Neural cell (in vitro differentiated cells): ENCODE data around the gene ATP6V0A4. TPM values are rescaled to one million over a fixed set of nuclear protein-coding genes. Genes with fewer than 3 reads are reported as not detected.

Experiments
- H2AFZ ChIP-seq: fragments of 200-600, 300-800 bp; sonication (generic), shearing (Covaris generic); 2 replicates; pipeline ENCODE4 v1.6.0; 2014; ENCODE audit warnings: low read depth, mild to moderate bottlenecking, antibody characterized with exemption, low read length, moderate library complexity
- H3F3A ChIP-seq: fragments of 200-600 bp; shearing (Covaris generic); 2 replicates; pipeline ENCODE4 v1.6.1; 2016; ENCODE audit warnings: mild to moderate bottlenecking, moderate library complexity, mixed read lengths, antibody characterized with exemption, low read length; ENCODE audit not compliant: insufficient read depth, poor library complexity, severe bottlenecking
- H3K27ac ChIP-seq: fragments of 200-600, 300-800 bp; sonication (generic), shearing (Covaris generic); 2 replicates; pipeline ENCODE4 v1.5.1; 2014; ENCODE audit warnings: mild to moderate bottlenecking, low read length, moderate library complexity
- H3K27me3 ChIP-seq: fragments of 300-800, 200-600 bp; sonication (generic), shearing (Covaris generic); 2 replicates; pipeline ENCODE4 v1.6.0; 2014; ENCODE audit warnings: mild to moderate bottlenecking, low read depth, low read length, moderate library complexity; ENCODE audit not compliant: insufficient read depth
- H3K36me3 ChIP-seq: fragments of 300-800, 200-600 bp; sonication (generic), shearing (Covaris generic); 2 replicates; pipeline ENCODE4 v1.5.1; 2014; ENCODE audit warnings: mild to moderate bottlenecking, antibody characterized with exemption, low read length, moderate library complexity; ENCODE audit not compliant: insufficient read depth
- H3K4me2 ChIP-seq: fragments of 300-800, 200-600 bp; sonication (generic), shearing (Covaris generic); 2 replicates; pipeline ENCODE4 v1.6.0; 2014; ENCODE audit warnings: mild to moderate bottlenecking, low read length
- H3K4me3 ChIP-seq: fragments of 300-800, 200-600 bp; sonication (generic), shearing (Covaris generic); 2 replicates; pipeline ENCODE4 v1.5.1; 2014; ENCODE audit warnings: mild to moderate bottlenecking, low read length, moderate library complexity
- H3K79me2 ChIP-seq: fragments of 200-600 bp; shearing (Covaris generic); replicated peaks from 2 replicates; pipeline ENCODE4 v1.6.0; 2014; ENCODE audit warnings: mild to moderate bottlenecking, low read length, moderate library complexity; ENCODE audit not compliant: insufficient read depth
- H3K9ac ChIP-seq: fragments of 300-800, 200-600 bp; sonication (generic), shearing (Covaris generic); 2 replicates; pipeline ENCODE4 v1.6.1; 2016; ENCODE audit warnings: mild to moderate bottlenecking, low read length, mixed read lengths
- H3K9me2 ChIP-seq: fragments of 200-600 bp; shearing (Covaris generic); 2 replicates; pipeline ENCODE4 v1.6.1; 2016; ENCODE audit warnings: mild to moderate bottlenecking, low read length, mixed read lengths; ENCODE audit not compliant: insufficient read depth
- H3K9me3 ChIP-seq: fragments of 200-600, 300-800 bp; sonication (generic), shearing (Covaris generic); 2 replicates; pipeline ENCODE4 v1.6.1; 2016; ENCODE audit warnings: mild to moderate bottlenecking, mixed run types, low read length, moderate library complexity, mixed read lengths
- H4K20me1 ChIP-seq: fragments of 200-600 bp; shearing (Covaris generic); 2 replicates; pipeline ENCODE4 v1.6.1; 2016; ENCODE audit warnings: mild to moderate bottlenecking, mixed run types; ENCODE audit not compliant: insufficient read depth
- CTCF ChIP-seq: fragments of 450-650 bp; IDR thresholded peaks from 2 replicates; pipeline ENCODE4 v1.5.1; 2014; ENCODE audit warnings: antibody characterized with exemption, mild to moderate bottlenecking, moderate library complexity; ENCODE audit not compliant: poor library complexity, severe bottlenecking
- EP300 ChIP-seq: fragments of 450-650 bp; conservative IDR thresholded peaks from 2 replicates; pipeline ENCODE4 v1.6.1; 2014; ENCODE audit warnings: antibody characterized with exemption, mild to moderate bottlenecking, moderate library complexity; ENCODE audit not compliant: poor library complexity, severe bottlenecking
- EZH2 ChIP-seq: fragments of 200-600, 300-800 bp; shearing (Covaris generic), sonication (generic); IDR thresholded peaks from 2 replicates; pipeline ENCODE4 v1.6.1; 2014; ENCODE audit warnings: antibody characterized with exemption, low read length, borderline replicate concordance, mild to moderate bottlenecking; ENCODE audit not compliant: insufficient read depth, poor library complexity, severe bottlenecking
- MXI1 ChIP-seq: fragments of 450-650 bp; conservative IDR thresholded peaks from 2 replicates; pipeline ENCODE4 v1.6.1; 2014; ENCODE audit warnings: antibody characterized with exemption, mild to moderate bottlenecking; ENCODE audit not compliant: poor library complexity, severe bottlenecking
- POLR2AphosphoS5 ChIP-seq: IDR thresholded peaks from 2 replicates; pipeline ENCODE4 v1.6.1; 2012
- RAD21 ChIP-seq: fragments of 450-650 bp; conservative IDR thresholded peaks from 2 replicates; pipeline ENCODE4 v1.6.1; 2014; ENCODE audit warnings: antibody characterized with exemption, mild to moderate bottlenecking, moderate library complexity
- REST ChIP-seq: IDR thresholded peaks from 2 replicates; pipeline ENCODE4 v1.6.1; 2012; ENCODE audit warnings: borderline replicate concordance
- SMC3 ChIP-seq: fragments of 450-650 bp; conservative IDR thresholded peaks from 2 replicates; pipeline ENCODE4 v1.6.1; 2014; ENCODE audit warnings: antibody characterized with exemption, mild to moderate bottlenecking, moderate library complexity; ENCODE audit not compliant: poor library complexity
- TAF1 ChIP-seq: IDR thresholded peaks from 2 replicates; pipeline ENCODE4 v1.6.1; 2012; ENCODE audit warnings: low read depth
- polyA plus RNA-seq: library from polyadenylated mRNA; depleted of rRNA; stranded (reverse); fragments of >200 nt; gene quantifications from 2 replicates; pipeline ENCODE4 v1.2.3, GENCODE V29; 2014

Gene ATP6V0A4
- polyA plus RNA-seq, 1 donor from 2014 or later = 0.81 TPM

GRCh38 chr7:138825049-138825721 is 27.2 kb upstream of the ATP6V0A4 start:
- Histone ChIP-seq H3K9me3 (peaks cover 5% of the 10 kb centered on the region), H3K4me3 (no peak overlapping the region), H3K4me2 (no peak overlapping the region), H3K27me3 (no peaks in the 10 kb centered on the region), H3K9ac (no peak overlapping the region), H3K79me2 (no peaks in the 10 kb centered on the region), H3F3A (no peaks in the 10 kb centered on the region), H3K27ac (no peak overlapping the region), H4K20me1 (no peaks in the 10 kb centered on the region), H2AFZ (no peak overlapping the region), H3K36me3 (no peaks in the 10 kb centered on the region), H3K9me2 (no peaks in the 10 kb centered on the region)
- TF ChIP-seq REST (no peak), SMC3 (no peak), MXI1 (no peak), POLR2AphosphoS5 (no peak), RAD21 (no peak), CTCF (no peak), EZH2 (no peak), TAF1 (no peak), EP300 (no peak)

- no peaks in the 10 kb centered on the region for H4K20me1 ChIP-seq
- no peak overlapping the region for H3K9ac ChIP-seq
- no peak overlapping the region for H3K4me3 ChIP-seq
- H3K4me2 ChIP-seq = no peak overlapping the region
- TF ChIP-seq SMC3 = no peak
- no peak for TF ChIP-seq EP300
- TF ChIP-seq POLR2AphosphoS5 = no peak
- TF ChIP-seq EZH2 = no peak
- no peak for TF ChIP-seq MXI1
- no peak for TF ChIP-seq RAD21
- TF ChIP-seq CTCF = no peak
- TF ChIP-seq REST = no peak
- TF ChIP-seq TAF1 = no peak
- H3F3A ChIP-seq = no peaks in the 10 kb centered on the region
- H3K36me3 ChIP-seq = no peaks in the 10 kb centered on the region
- no peak overlapping the region for H3K27ac ChIP-seq
- H3K27me3 ChIP-seq = no peaks in the 10 kb centered on the region
- no peaks in the 10 kb centered on the region for H3K9me2 ChIP-seq
- peaks cover 5% of the 10 kb centered on the region for H3K9me3 ChIP-seq
- no peaks in the 10 kb centered on the region for H3K79me2 ChIP-seq
- no peak overlapping the region for H2AFZ ChIP-seq
Observed at GRCh38 chr7:138822867-138823535, 25.0 kb upstream of the ATP6V0A4 start.
